ENCODE measurements around the gene METTL2A.
"Not testable (repeated sequence)": the region's sequence is repeated elsewhere in the genome, so short reads cannot be mapped to it uniquely, and the experiment has no call there.

Gene METTL2A

DNA sequence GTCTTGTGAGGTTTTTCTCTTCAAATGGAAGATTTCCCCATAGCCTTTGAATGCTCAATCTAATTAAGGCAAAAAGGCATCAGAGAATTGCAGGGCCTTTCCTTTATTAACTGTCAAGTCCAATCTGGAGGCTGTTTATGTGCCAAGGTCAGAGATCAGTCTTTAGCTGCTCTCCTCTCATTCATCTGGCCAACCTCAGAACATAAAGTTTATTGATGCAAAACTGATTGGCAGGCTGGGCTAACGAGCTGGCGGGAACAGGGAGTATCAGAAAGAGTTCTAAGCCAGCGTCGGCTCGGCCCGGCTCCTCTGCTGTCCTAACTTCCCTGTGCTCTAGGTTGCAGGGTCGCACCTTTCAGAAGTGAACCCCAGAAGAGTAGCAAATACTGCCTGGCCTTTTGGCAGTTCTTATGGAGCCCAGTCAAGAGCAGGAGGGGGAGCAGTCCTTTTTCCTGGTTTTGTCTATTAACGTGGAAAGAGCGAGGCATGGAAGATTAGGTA is 47.7 kb downstream of the METTL2A start:
- DNase-seq (ENCODE audit: low read depth in 3 of 3): not testable (repeated sequence)

- not testable (repeated sequence) for DNase-seq (ENCODE audit: low read depth in 3 of 3)
Observed at GRCh38 chr17:62473030-62473982, 49.6 kb downstream of the METTL2A start.

GRCh38 chr17:62477111-62477510 is 53.4 kb downstream of the METTL2A start:
- DNase-seq (ENCODE audit: low read depth in 3 of 3): not testable (repeated sequence)

- DNase-seq (ENCODE audit: low read depth in 3 of 3): peak in 2 of 3 experiments; percentile 9 to 21
Observed at GRCh38 chr17:62477718-62478408, 54.2 kb downstream of the METTL2A start.

GRCh38 chr17:62478424-62478879 is 54.8 kb downstream of the METTL2A start, which contains the start of gene TLK2:
TSS of gene TLK2 (plus strand) at chr17:62478825. CDS start at chr17:62481126, 2,301 bp downstream.
- peak; percentile 60 to 64 (median 63) for DNase-seq (ENCODE audit: low read depth in 3 of 3)

GRCh38 chr17:62478880-62479638 is 55.4 kb downstream of the METTL2A start:
- DNase-seq (ENCODE audit: low read depth in 3 of 3): peak in 2 of 3 experiments; percentile 5 to 41

DNA sequence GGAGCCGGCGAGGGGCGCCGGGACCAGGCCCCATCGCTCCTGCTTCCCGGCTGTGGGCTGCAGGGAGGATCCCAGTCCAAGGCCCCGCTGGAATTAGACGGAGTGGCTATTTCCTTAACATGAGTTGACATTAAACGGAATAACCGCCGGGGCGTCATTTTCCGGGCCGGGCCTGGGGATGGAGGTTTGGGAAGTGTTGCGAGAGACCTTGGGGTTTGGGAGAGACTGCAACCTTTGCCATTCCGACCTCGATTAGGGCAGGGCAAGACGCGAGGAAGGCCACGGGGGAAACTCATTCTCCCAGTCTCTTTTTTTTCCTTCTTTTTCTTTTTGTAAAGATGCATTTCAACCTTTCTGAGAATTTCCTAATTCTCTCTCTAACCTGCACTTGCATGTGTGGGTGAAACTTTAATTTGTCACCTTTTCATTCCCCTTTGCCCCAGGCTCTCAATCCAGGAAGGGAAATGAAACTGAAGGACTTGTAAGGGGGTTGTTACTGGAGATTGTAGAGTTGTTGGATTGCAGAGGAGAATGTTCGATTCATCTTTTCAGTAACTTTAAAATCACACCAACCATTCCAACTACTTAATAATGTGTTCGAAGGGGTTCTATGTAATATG is 56.1 kb downstream of the METTL2A start:
- DNase-seq (ENCODE audit: low read depth in 3 of 3): peak in 1 of 3 experiments; percentile 0

DNA sequence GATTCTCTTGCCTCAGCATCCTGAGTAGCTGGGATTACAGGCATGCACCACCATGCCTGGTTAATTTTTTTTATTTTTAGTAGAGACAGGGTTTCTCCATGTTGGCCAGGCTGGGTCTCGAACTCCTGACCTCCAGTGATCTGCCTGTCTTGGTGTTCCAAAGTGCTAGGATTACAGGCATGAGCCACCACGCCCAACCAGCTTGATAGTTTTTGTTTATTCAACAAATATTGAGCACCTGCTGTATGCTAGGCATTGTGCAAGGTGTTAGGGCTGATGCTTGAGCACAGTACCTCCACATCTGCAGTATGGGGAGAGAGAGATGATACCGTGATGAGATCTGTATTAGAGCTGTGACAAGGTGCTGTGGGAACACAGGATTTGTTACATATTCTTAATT is 58.9 kb downstream of the METTL2A start:
- DNase-seq (ENCODE audit: low read depth in 3 of 3): not testable (repeated sequence)

GRCh38 chr17:62490990-62491389 is 67.3 kb downstream of the METTL2A start:
- not testable (repeated sequence) for DNase-seq (ENCODE audit: low read depth in 3 of 3)

GRCh38 chr17:62493049-62493655 is 69.5 kb downstream of the METTL2A start:
- DNase-seq (ENCODE audit: low read depth in 3 of 3): not testable (repeated sequence)

GRCh38 chr17:62494073-62494472 is 70.4 kb downstream of the METTL2A start:
- not testable (repeated sequence) for DNase-seq (ENCODE audit: low read depth in 3 of 3)

GRCh38 chr17:62496344-62496743 is 72.6 kb downstream of the METTL2A start:
- DNase-seq (ENCODE audit: low read depth in 3 of 3): not testable (repeated sequence)

GRCh38 chr17:62498796-62499195 is 75.1 kb downstream of the METTL2A start:
- not testable (repeated sequence) for DNase-seq (ENCODE audit: low read depth in 3 of 3)
